ENCODE measurements around the gene SEMA5A.

SEMA5A gene

GRCh38 chr5:9151684-9152427 is 394.0 kb downstream of the SEMA5A start:
- DNase-seq, result no peak

GRCh38 chr5:9149988-9150387 is 395.9 kb downstream of the SEMA5A start:
- no peak for DNase-seq

- no peak for DNase-seq
These were observed 397.6 kb downstream of the SEMA5A start for GRCh38 chr5:9148242-9148641.

GRCh38 chr5:9140711-9141110 is 405.2 kb downstream of the SEMA5A start:
- DNase-seq, result no peak

- no peak for DNase-seq
These were observed 405.7 kb downstream of the SEMA5A start for GRCh38 chr5:9140202-9140601.

GRCh38 chr5:9139344-9139743 is 406.5 kb downstream of the SEMA5A start:
- no peak for DNase-seq

- DNase-seq, result no peak
These were observed 417.7 kb downstream of the SEMA5A start for GRCh38 chr5:9128136-9128535.

- no peak for DNase-seq
These were observed 419.4 kb downstream of the SEMA5A start for GRCh38 chr5:9126490-9126889.

GRCh38 chr5:9125852-9126251 is 420.0 kb downstream of the SEMA5A start:
- DNase-seq, result no peak

- DNase-seq, result no peak
These were observed 421.0 kb downstream of the SEMA5A start for GRCh38 chr5:9124838-9125237.

GRCh38 chr5:9124071-9124470 is 421.8 kb downstream of the SEMA5A start:
- no peak for DNase-seq

- no peak for DNase-seq
These were observed 423.3 kb downstream of the SEMA5A start for GRCh38 chr5:9122528-9122927.

- DNase-seq, result no peak
These were observed 424.3 kb downstream of the SEMA5A start for GRCh38 chr5:9121597-9121996.

- no peak for DNase-seq
These were observed 427.0 kb downstream of the SEMA5A start for GRCh38 chr5:9118852-9119251.

- DNase-seq, result no peak
These were observed 430.8 kb downstream of the SEMA5A start for GRCh38 chr5:9115093-9115492.

GRCh38 chr5:9112520-9113291 is 433.2 kb downstream of the SEMA5A start:
- no peak for DNase-seq

- no peak for DNase-seq
These were observed 437.7 kb downstream of the SEMA5A start for GRCh38 chr5:9108162-9108561.

GRCh38 chr5:9105851-9106250 is 440.0 kb downstream of the SEMA5A start:
- DNase-seq, result no peak

GRCh38 chr5:9104571-9105339 is 441.1 kb downstream of the SEMA5A start:
- no peak for DNase-seq

GRCh38 chr5:9103290-9103689 is 442.6 kb downstream of the SEMA5A start:
- no peak for DNase-seq

- no peak for DNase-seq
These were observed 446.2 kb downstream of the SEMA5A start for GRCh38 chr5:9099689-9100088.

GRCh38 chr5:9098990-9099389 is 446.9 kb downstream of the SEMA5A start:
- no peak for DNase-seq

- no peak for DNase-seq
These were observed 451.3 kb downstream of the SEMA5A start for GRCh38 chr5:9094582-9094981.

Data from AML-193 (cell line).